Ammon's horn (tissue), 1 donor: ENCODE results near the gene FAM98C.

Source experiments
- DNase-seq: peaks from one replicate; pipeline ENCODE4 v3.0.0-alpha.2; 2016; ENCODE audit warnings: low spot score

Gene FAM98C

GRCh38 chr19:38457202-38457601 lies 54.3 kb downstream of the FAM98C start:
- DNase-seq, result no peak

- no peak for DNase-seq
These were observed 55.0 kb downstream of the FAM98C start for GRCh38 chr19:38457690-38458405.
